Right lobe of liver (tissue), 6 donors: ENCODE data around the gene COL23A1. TPM values are rescaled to one million over a fixed set of nuclear protein-coding genes. Genes with fewer than 3 reads are reported as not detected.

ENCODE experiments used
- ATAC-seq, 4 donors: fragments of 200-7000 bp; cut with Tn5 transposase; one replicate each; pipeline ENCODE4 v1.9.1; 2020; ENCODE audit warnings: mild to moderate bottlenecking in 4 of 4, moderate library complexity in 4 of 4
- DNase-seq, 3 donors: peaks; one replicate each; pipeline ENCODE4 v3.0.0-alpha.2; 2020
- H3K27ac ChIP-seq, 3 donors: fragments of 200-600 bp; one replicate each; pipeline ENCODE4 v1.8.0; 2022
- H3K27me3 ChIP-seq, 2 donors: fragments of 200-600 bp; one replicate each; pipeline ENCODE4 v1.8.0; 2022
- H3K36me3 ChIP-seq, 4 donors: fragments of 200-600 bp; sonication (generic) in 1 of 4; one replicate each; pipeline versions ENCODE4 v1.5.1 to v1.8.0; 2017 to 2022; ENCODE audit warnings: control low read depth in 1 of 4
- H3K4me1 ChIP-seq, 4 donors: fragments of 200-600 bp; sonication (generic) in 1 of 4; one replicate each; pipeline versions ENCODE4 v1.5.1 to v1.8.0; 2017 to 2022; ENCODE audit warnings: control low read depth in 1 of 4
- H3K4me3 ChIP-seq, 3 donors: fragments of 200-600 bp; one replicate each; pipeline ENCODE4 v1.8.0; 2022
- H3K9me3 ChIP-seq, 4 donors: fragments of 200-600 bp; sonication (generic) in 1 of 4; one replicate each; pipeline versions ENCODE4 v1.5.1 to v1.8.0; 2017 to 2022; ENCODE audit warnings: control low read depth in 1 of 4
- POLR2A ChIP-seq: fragments of 450-650 bp; IDR thresholded peaks from one replicate; pipeline ENCODE4 v1.6.1; 2017; ENCODE audit warnings: antibody characterized with exemption, mild to moderate bottlenecking
- WGBS: methylation state at CpG from one replicate; pipeline ENCODE4 v1.1.6; 2018; ENCODE audit warnings: low coverage, low lambda C conversion rate; ENCODE audit not compliant: insufficient coverage; ENCODE audit errors: missing lambda C conversion rate; 5-methylcytosine and 5-hydroxymethylcytosine counted together
- intact Hi-C, 2 donors: fragments of 100-400 bp; cut with DNase I; formaldehyde crosslinking; loops; one replicate each; pipeline versions ENCODE4 v1.11.2 to v1.14.1; 2022
- total RNA-seq, 6 experiments: library from RNA; depleted of rRNA in 2 of 6; stranded (reverse); fragments of >200 nt in 2 of 6; fragmentation: NEBNext Ultra II Directional in 3 of 6; extraction: Animal tissue kit (Norgen Biotek cat#: 25700) in 3 of 6; gene quantifications; one replicate each; pipeline versions ENCODE4 v1.1.0 to v1.2.4, GENCODE V29; 2016 to 2023
- TF ChIP-seq, protein P1 (sequence below), 4 donors: fragments of 200-600 bp in 3 of 4; fragments of 450-650 bp in 1 of 4; IDR thresholded peaks; one replicate each; pipeline versions ENCODE4 v1.5.1 to v1.8.0; 2016 to 2022; ENCODE audit warnings: antibody characterized with exemption in 4 of 4, mild to moderate bottlenecking in 2 of 4
- donor health status: DM: no; HTN: yes; CAD: no.
- donor health status: DM: no; HTN: no; CAD: no.
- donor health status: DM: no; HTN: no; CAD: no.
- donor health status: DM: no; HTN: yes; CAD: no.
- donor health status: DM: no; HTN: yes; CAD: no.

Gene COL23A1
- total RNA-seq, 6 experiments from 2014 or later, result 0.25 to 1.2 (median 0.50) TPM

DNA sequence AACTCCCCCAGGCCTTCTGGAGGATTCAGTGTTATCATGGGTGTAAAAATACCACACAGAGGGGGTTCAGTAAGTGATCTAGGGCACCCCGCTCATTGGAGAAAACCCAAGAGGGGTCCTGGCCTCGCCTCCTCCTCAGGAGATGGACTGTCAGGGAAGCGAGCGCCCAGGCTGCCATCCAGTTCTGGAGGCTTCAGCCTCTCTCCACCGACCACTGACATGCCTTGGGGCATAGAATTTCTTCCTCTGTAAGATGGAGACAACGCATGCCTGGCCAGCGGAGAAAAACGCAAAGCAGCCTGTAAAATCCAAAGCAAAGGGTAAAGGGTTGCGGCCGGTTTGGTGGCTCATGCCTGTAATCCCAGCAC, 165.4 kb downstream of the COL23A1 start:
- ATAC-seq, result no peak
- Histone ChIP-seq H3K4me1 (peaks cover 0 to 5% (median 0%) of the 10 kb centered on the region in 4 donors), H3K27me3 (no peaks in the 10 kb centered on the region), H3K4me3 (no peak overlapping the region), H3K27ac (no peak overlapping the region), H3K9me3 (no peaks in the 10 kb centered on the region), H3K36me3 (no peaks in the 10 kb centered on the region)
- 100% methylated on average over 1 of the region's 10 CpGs for WGBS
- DNase-seq, result peak in 1 of 3 donors; percentile 23
- no peak for TF ChIP-seq POLR2A
- TF ChIP-seq, protein P1, sequence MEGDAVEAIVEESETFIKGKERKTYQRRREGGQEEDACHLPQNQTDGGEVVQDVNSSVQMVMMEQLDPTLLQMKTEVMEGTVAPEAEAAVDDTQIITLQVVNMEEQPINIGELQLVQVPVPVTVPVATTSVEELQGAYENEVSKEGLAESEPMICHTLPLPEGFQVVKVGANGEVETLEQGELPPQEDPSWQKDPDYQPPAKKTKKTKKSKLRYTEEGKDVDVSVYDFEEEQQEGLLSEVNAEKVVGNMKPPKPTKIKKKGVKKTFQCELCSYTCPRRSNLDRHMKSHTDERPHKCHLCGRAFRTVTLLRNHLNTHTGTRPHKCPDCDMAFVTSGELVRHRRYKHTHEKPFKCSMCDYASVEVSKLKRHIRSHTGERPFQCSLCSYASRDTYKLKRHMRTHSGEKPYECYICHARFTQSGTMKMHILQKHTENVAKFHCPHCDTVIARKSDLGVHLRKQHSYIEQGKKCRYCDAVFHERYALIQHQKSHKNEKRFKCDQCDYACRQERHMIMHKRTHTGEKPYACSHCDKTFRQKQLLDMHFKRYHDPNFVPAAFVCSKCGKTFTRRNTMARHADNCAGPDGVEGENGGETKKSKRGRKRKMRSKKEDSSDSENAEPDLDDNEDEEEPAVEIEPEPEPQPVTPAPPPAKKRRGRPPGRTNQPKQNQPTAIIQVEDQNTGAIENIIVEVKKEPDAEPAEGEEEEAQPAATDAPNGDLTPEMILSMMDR (IDR thresholded peaks at IDR 0.05), result no peak
- intact Hi-C loops, result no loop called here

DNA sequence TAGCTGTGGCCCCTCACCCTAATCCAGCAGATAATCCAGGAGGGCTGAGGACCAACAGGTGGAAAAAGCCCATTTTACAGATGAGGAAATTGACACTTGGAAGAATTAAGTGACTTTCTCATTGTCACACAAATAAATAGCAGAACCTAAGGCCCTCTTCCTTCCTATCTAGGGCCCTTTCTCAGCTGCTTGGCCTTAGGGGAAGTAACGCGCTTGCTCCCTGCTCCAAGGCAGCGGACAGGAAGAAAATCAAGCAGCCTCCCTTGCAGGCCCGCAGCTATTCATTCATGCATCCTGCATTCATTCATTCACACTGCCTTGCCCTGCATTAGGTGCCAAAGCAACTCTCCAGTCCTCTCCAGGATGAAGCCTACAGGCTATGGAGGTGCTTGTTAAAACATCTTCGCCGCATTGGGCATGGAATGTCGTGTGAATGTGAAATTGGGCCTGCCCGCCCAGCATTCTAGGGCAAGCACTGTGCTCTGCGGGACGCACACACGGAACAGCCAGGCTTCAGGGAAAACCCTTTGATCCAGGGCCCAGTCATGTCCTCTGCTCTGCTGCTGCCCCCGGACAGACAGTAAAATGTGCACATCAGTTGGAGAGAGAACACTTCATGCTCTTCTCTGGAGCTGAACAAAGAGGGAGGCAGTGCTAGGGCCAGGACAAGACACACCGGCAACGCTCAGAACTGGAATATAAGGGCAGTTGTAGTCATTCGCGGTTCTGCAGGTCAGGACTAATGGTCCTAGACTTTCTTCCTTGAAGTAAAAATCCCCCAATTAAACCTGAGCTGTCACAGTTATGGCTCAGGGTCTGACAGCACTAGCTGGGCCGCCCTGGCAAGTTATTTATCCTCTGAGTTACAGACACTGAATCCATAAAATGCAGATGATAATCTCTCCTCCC, 166.0 kb downstream of the COL23A1 start:
- intact Hi-C loops, result no loop called here
- TF ChIP-seq, protein P1 (IDR thresholded peaks at IDR 0.05), result no peak
- TF ChIP-seq POLR2A, result no peak
- Histone ChIP-seq H3K27me3 (no peaks in the 10 kb centered on the region), H3K4me1 (no peaks in the 10 kb centered on the region), H3K9me3 (no peaks in the 10 kb centered on the region), H3K36me3 (no peaks in the 10 kb centered on the region), H3K27ac (no peak overlapping the region), H3K4me3 (no peak overlapping the region)
- DNase-seq (peak in 1 of 3 donors; percentile 24), ATAC-seq (no peak)
- WGBS, result 50% methylated on average over 4 of the region's 17 CpGs

DNA sequence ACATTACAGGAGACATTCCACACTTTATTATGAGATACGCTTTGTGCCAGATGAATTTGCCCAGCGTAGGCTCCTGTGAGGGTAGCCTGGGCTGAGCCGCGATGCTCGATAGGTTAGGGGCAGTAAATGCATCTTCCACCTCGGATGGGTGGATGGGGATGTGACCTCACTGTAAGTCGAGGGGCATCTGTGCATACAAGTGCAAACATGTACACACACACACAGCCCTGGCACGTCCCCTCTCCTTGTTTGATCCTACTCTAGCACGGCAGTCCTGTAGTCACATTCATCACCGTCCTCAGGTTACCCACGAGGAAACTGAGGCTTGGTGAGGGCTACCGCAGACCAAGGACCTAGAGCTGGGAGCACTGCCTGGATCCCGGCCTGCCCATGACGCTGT, 166.8 kb downstream of the COL23A1 start:
- Histone ChIP-seq H3K9me3 (no peaks in the 10 kb centered on the region), H3K27me3 (no peaks in the 10 kb centered on the region), H3K36me3 (no peaks in the 10 kb centered on the region), H3K4me1 (no peaks in the 10 kb centered on the region), H3K27ac (no peak overlapping the region), H3K4me3 (no peak overlapping the region)
- DNase-seq, result peak in 1 of 3 donors; percentile 16
- no peak for ATAC-seq
- intact Hi-C loops, result no loop called here
- no peak for TF ChIP-seq POLR2A
- TF ChIP-seq, protein P1 (IDR thresholded peaks at IDR 0.05), result no peak
- 93% methylated on average over 5 of the region's 14 CpGs for WGBS

DNA sequence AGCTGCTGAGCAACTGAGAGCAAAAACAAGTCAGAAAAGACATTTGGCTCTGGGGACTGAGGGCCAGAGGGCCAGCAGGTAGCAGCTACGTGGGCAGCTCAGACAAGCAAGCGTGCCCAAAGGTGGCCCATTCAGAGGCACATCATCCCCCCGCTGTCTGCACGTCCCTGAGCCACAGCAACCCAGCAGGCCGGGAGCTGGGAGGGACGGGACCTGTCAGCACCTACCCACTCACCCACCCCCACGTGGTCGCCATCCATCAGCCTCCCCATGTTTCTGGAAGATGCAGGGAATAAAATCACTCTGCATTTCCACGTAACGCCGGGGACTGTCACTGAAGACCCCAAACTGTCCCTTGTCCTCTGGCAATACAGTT, 167.8 kb downstream of the COL23A1 start:
- WGBS, result 85% methylated on average over 5 of the region's 11 CpGs
- DNase-seq (peak in 1 of 3 donors; percentile 24), ATAC-seq (no peak)

More for the DNA sequence above, 167.8 kb downstream of the COL23A1 start:
- intact Hi-C loops, result no loop called here
- no peaks in the 10 kb centered on the region for H3K27me3 ChIP-seq
- H3K4me3 ChIP-seq, result no peak overlapping the region
- no peaks in the 10 kb centered on the region for H3K4me1 ChIP-seq
- no peak overlapping the region for H3K27ac ChIP-seq
- H3K9me3 ChIP-seq, result no peaks in the 10 kb centered on the region
- no peaks in the 10 kb centered on the region for H3K36me3 ChIP-seq
- TF ChIP-seq, protein P1 (IDR thresholded peaks at IDR 0.05), result no peak
- TF ChIP-seq POLR2A, result no peak
